TTC549 (cell line): ENCODE results near the gene WDR27.
"Not testable (repeated sequence)": the region's sequence is repeated elsewhere in the genome, so short reads cannot be mapped to it uniquely, and the experiment has no call there.

ENCODE experiments used
- FAIRE-seq: peaks from 2 replicates; lab custom pipeline; 2012; peaks lifted over from hg19 to GRCh38; lab: Jason Lieb, UNC

The WDR27 gene

DNA sequence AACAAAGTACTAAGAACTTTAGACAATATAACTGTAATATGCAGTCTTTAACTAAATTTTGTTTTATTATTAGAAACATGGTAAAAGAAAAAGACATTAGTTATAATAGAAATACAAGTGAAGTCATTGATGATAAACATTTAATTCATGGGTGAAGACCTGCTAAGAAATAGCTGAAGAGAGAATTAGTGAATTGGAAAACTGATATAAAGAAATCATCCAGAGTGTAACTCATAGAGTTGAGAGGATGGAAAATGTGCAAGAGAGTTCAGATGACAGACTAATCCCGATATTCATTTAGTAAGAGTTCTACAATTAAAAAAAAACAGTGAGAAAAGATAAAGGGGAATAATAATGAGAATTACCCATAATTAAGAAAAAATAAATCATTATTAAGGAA lies 227.5 kb downstream of the WDR27 start:
- no peak for FAIRE-seq

DNA sequence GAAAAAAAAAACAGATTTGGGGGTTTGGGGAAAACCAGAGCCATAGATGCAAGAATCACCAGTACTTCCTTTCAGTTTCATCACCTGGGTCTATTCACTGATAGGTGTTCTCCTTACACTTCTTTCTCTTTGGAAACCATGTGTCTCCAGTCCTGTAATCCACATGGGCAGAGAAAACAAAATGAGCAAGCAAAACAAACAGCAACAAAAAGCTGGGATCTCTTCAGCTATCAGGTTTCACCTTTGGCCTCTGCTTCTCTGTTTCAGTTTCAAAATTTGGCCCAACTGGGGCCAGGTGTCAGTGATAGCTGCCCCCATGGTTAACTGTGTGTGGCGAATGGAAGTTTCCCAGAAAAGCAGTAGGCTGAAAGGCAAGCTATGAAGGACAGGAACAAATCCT lies 228.2 kb downstream of the WDR27 start:
- FAIRE-seq: no peak

DNA sequence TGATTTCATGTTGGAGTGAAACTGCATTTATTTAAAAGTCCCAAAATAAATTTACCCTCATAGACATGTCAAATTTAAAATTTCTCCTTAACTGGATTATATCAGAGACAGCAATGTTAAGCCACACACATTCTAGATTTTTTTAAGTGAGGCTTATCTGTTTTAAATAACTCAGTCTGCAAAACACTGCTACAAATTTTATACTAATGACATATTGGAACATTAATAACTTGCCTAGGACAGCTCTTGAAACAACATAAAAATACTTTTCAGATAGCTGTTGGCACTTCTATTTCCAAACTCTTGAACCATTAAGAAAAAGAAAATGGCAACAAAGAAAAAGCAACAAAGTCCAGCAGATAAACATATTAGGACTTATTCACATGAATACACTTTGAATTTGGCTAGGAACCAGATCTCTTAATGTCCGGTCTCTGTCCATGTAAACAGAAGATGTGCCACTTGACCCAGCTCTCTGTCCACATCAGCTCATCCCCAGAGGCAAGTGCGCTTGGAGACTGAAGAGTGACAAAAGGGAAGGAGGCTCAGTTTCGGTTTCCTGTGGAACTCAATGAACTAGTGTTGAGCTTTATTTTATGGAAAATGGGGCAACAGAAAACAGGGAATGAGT lies 228.9 kb downstream of the WDR27 start:
- FAIRE-seq: no peak

DNA sequence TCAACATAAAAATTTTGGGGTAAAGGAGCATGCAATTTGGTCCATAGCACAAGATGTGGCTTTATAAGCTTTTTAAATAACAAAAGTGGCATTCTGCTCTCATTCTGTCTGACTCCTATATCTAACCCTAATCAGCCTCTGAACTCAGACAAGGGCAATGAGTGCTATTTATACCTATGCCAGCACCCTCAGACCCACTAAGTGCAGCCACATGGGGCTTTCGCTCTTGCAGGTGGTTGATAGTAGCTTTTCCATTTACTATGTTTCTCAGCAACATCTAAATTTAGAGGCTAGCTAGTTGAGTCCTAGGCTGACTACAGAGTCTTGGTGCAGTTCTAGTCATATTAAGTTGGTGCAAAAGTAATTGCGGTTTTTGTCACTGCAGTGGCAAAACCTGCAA lies 231.0 kb downstream of the WDR27 start:
- FAIRE-seq: no peak

DNA sequence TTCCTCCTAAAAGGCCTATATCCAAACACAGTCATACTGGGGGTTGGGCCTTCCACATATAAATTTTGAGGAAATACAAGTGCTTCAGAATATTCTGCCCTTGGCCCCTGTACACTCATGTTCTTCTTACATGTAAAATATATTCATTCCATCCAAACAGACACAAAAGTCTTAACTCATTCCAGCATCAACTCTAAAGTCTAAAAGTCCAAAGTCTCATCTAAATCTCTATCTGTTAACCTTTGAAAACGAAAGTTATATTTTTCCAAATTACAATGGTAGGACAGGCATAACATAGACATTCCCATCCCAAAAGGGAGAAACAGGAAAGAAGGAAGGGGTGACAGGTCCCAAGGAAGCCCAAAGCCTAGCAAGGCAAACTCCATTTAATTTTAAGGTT lies 232.8 kb downstream of the WDR27 start:
- FAIRE-seq: no peak

DNA sequence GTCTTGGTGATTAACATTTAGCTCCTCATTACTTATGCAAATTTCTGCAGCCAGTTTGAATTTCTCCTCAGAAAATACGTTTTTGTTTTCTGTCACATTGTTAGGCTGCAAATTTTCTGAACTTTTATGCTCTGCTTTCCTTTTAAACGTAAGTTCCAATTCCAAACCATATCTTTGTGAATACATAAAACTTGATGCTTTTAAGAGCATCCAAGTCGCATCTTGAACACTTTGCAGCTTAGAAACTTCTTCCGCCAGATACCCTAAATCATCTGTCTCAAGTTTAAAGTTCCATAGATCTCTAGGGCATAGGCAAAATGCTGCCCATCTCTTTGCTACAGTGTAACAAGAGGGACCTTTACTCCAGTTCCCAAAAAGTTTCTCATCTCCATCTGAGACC lies 234.1 kb downstream of the WDR27 start:
- not testable (repeated sequence) for FAIRE-seq

- FAIRE-seq: not testable (repeated sequence)
Measured at GRCh38 chr6:169466256-169466655, 235.6 kb downstream of the WDR27 start.

- no peak for FAIRE-seq
Measured at GRCh38 chr6:169457762-169458161, 244.1 kb downstream of the WDR27 start.

- FAIRE-seq: no peak
Measured at GRCh38 chr6:169456840-169457239, 245.0 kb downstream of the WDR27 start.

GRCh38 chr6:169455470-169455869 lies 246.4 kb downstream of the WDR27 start:
- no peak for FAIRE-seq

DNA sequence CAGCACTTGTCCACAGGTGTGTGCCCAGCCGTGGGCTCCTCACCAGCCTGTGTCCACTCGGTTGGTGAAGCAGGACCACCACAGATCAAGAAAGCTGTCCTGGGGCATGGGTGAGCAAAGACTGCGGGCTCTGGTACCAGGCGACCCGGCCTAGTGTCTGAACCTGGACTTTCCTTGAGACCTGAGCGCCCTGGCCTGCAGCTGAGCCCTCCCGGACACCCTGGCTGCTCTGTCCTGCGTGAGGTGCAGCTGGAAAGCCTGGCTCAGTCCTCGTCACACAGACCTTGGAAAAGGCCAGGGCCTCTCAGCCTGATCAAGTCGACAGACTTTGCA lies 247.0 kb downstream of the WDR27 start:
- no peak for FAIRE-seq

- no peak for FAIRE-seq
Measured at GRCh38 chr6:169454204-169454871, 247.5 kb downstream of the WDR27 start.

DNA sequence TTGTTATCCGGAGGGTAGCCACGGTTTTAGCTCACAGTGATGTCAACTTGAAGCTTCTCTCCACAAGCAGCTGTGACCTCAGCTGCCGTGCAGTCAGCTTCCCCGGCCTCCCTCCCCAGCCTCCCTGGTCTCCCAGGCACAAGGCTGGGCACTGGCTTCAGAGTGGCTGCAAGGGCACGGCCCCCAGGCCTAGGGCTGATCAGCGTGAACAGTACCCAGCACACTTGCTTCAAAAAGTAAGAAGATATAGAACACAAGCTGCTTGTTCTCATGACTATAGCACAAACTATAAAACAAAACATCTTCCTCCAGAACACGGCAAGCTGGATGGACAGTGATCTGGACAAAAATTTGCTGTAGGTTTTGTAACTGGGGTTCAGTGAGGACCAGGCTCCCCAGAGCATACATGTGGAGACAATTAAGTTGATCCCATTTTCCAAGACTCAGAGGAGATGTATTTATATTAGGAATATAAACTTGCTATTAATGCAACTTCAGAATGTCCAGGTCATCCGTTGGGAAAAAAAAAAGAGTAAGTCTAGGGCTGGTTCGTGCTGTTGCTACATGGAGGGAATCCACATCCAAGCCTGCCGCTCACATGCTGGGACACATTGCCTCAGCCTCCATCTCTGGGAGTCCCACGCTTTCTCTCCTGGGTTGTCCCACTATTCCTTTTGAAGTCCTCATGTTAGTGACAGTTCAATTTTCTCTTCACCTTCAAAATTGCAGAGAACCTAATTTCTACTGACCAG lies 248.8 kb downstream of the WDR27 start:
- no peak for FAIRE-seq

- no peak for FAIRE-seq
Measured at GRCh38 chr6:169452117-169452868, 249.5 kb downstream of the WDR27 start.

- FAIRE-seq: no peak
Measured at GRCh38 chr6:169451065-169451838, 250.6 kb downstream of the WDR27 start.

- no peak for FAIRE-seq
Measured at GRCh38 chr6:169450097-169450496, 251.7 kb downstream of the WDR27 start.

- FAIRE-seq: no peak
Measured at GRCh38 chr6:169449221-169449620, 252.6 kb downstream of the WDR27 start.

GRCh38 chr6:169445661-169446581 lies 255.9 kb downstream of the WDR27 start:
- no peak for FAIRE-seq

GRCh38 chr6:169445227-169445626 lies 256.6 kb downstream of the WDR27 start:
- no peak for FAIRE-seq

- FAIRE-seq: no peak
Measured at GRCh38 chr6:169441292-169441691, 260.5 kb downstream of the WDR27 start.

DNA sequence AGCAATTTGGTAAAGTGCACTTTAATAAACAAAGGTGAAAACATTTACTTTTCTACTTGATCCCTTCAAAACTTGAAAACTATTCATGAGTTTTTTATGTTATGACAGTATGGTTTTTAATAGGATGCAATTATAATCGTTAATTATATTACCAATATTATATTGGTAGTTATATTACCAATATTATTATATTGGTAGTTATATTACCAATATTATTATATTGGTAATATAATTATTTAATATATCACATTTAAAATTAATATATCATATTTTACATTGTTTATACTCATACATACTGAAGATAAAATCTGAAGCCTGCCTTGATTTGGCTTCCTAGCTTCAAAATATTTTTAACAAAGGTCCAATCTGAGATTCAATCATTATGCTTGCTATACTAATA lies 262.1 kb downstream of the WDR27 start:
- FAIRE-seq: peak; percentile 78
